PFSK-1 (cell line): ENCODE data around the gene LRRC7.

Experiments used
- POLR2AphosphoS5 ChIP-seq: IDR thresholded peaks from 2 replicates; pipeline ENCODE4 v1.6.1; 2012; ENCODE audit warnings: low read depth, mild to moderate bottlenecking, control low read depth, low read length, moderate library complexity
- SIN3A ChIP-seq: IDR thresholded peaks from 2 replicates; pipeline ENCODE4 v1.6.1; 2012; ENCODE audit warnings: mild to moderate bottlenecking, low read length, moderate library complexity, borderline replicate concordance; ENCODE audit not compliant: insufficient read depth
- TAF1 ChIP-seq: IDR thresholded peaks from 2 replicates; pipeline ENCODE4 v1.6.1; 2012; ENCODE audit warnings: low read length, control low read depth, borderline replicate concordance; ENCODE audit not compliant: insufficient read depth
- TF ChIP-seq, protein P1 (sequence below), 2 experiments: IDR thresholded peaks; 2 replicates each; pipeline versions ENCODE4 v1.6.1 to v1.8.0; 2011 to 2012; ENCODE audit warnings: low read depth in 2 of 2, low read length in 2 of 2, control low read depth in 1 of 2, inconsistent platforms in 1 of 2, mild to moderate bottlenecking in 1 of 2, moderate library complexity in 1 of 2; ENCODE audit not compliant: insufficient read depth in 1 of 2

DNA sequence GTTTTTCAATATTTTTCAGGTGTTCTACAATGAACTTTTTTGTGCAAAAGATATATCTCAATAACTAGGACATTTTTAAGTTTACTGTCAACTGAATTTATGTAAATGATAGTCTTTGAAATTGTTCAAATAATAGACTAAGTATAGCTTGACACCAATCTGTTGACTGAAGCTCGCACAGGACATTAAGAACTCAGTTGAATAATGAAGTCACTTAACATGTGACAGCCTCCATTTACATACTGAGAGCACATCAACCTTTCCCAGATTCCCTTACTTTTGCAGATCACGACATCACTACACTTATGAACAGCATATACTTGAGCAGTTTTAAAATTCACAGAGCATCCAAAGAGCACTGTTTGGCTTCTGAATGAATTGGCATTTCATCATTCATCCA lies 268.2 kb downstream of the LRRC7 start:
- TF ChIP-seq POLR2AphosphoS5: no peak
- no peak for TF ChIP-seq SIN3A
- TF ChIP-seq, protein P1, sequence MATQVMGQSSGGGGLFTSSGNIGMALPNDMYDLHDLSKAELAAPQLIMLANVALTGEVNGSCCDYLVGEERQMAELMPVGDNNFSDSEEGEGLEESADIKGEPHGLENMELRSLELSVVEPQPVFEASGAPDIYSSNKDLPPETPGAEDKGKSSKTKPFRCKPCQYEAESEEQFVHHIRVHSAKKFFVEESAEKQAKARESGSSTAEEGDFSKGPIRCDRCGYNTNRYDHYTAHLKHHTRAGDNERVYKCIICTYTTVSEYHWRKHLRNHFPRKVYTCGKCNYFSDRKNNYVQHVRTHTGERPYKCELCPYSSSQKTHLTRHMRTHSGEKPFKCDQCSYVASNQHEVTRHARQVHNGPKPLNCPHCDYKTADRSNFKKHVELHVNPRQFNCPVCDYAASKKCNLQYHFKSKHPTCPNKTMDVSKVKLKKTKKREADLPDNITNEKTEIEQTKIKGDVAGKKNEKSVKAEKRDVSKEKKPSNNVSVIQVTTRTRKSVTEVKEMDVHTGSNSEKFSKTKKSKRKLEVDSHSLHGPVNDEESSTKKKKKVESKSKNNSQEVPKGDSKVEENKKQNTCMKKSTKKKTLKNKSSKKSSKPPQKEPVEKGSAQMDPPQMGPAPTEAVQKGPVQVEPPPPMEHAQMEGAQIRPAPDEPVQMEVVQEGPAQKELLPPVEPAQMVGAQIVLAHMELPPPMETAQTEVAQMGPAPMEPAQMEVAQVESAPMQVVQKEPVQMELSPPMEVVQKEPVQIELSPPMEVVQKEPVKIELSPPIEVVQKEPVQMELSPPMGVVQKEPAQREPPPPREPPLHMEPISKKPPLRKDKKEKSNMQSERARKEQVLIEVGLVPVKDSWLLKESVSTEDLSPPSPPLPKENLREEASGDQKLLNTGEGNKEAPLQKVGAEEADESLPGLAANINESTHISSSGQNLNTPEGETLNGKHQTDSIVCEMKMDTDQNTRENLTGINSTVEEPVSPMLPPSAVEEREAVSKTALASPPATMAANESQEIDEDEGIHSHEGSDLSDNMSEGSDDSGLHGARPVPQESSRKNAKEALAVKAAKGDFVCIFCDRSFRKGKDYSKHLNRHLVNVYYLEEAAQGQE (IDR thresholded peaks at IDR 0.05; ENCODE audit: insufficient read depth in 1 of 2, low read depth in 2 of 2, low read length in 2 of 2): no peak
- TF ChIP-seq TAF1: no peak
